Keratinocyte (primary cell): ENCODE results near the gene MRPS23.

Experiments
- EZH2 ChIP-seq: IDR thresholded peaks from one replicate; pipeline ENCODE4 v1.6.1; 2012; ENCODE audit warnings: inconsistent platforms, mild to moderate bottlenecking, low read length, moderate library complexity
- TF ChIP-seq, protein P1 (sequence below), 3 experiments: IDR thresholded peaks in 1 of 3; conservative IDR thresholded peaks in 1 of 3; optimal IDR thresholded peaks in 1 of 3; 2 replicates in 2 of 3; 3 replicates in 1 of 3; pipeline versions ENCODE3 to v1.5.1; 2011; ENCODE audit warnings: low read length in 3 of 3, mild to moderate bottlenecking in 3 of 3, moderate library complexity in 2 of 3, control low read depth in 1 of 3, inconsistent platforms in 1 of 3; ENCODE audit not compliant: insufficient read depth in 2 of 3; ENCODE audit errors: extremely low read depth in 1 of 3

- TF ChIP-seq, protein P1, sequence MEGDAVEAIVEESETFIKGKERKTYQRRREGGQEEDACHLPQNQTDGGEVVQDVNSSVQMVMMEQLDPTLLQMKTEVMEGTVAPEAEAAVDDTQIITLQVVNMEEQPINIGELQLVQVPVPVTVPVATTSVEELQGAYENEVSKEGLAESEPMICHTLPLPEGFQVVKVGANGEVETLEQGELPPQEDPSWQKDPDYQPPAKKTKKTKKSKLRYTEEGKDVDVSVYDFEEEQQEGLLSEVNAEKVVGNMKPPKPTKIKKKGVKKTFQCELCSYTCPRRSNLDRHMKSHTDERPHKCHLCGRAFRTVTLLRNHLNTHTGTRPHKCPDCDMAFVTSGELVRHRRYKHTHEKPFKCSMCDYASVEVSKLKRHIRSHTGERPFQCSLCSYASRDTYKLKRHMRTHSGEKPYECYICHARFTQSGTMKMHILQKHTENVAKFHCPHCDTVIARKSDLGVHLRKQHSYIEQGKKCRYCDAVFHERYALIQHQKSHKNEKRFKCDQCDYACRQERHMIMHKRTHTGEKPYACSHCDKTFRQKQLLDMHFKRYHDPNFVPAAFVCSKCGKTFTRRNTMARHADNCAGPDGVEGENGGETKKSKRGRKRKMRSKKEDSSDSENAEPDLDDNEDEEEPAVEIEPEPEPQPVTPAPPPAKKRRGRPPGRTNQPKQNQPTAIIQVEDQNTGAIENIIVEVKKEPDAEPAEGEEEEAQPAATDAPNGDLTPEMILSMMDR (optimal IDR thresholded peaks at IDR 0.05 in 1 of 3, IDR thresholded peaks at IDR 0.05 in 1 of 3, conservative IDR thresholded peaks at IDR 0.05 in 1 of 3; ENCODE audit: extremely low read depth in 1 of 3, insufficient read depth in 2 of 3, low read length in 3 of 3), result no peak
- TF ChIP-seq EZH2, result no peak
Observed at GRCh38 chr17:57881783-57882351, 32.0 kb upstream of the MRPS23 start.
